GM19328 (cell line): ENCODE data around the gene ADAM12.

Experiments
- ATAC-seq: cut with Tn5 transposase; IDR thresholded peaks from one replicate; pipeline ENCODE4 v1.9.1; 2021; ENCODE audit warnings: mild to moderate bottlenecking, moderate library complexity; ENCODE audit not compliant: unreplicated experiment

The ADAM12 gene

DNA sequence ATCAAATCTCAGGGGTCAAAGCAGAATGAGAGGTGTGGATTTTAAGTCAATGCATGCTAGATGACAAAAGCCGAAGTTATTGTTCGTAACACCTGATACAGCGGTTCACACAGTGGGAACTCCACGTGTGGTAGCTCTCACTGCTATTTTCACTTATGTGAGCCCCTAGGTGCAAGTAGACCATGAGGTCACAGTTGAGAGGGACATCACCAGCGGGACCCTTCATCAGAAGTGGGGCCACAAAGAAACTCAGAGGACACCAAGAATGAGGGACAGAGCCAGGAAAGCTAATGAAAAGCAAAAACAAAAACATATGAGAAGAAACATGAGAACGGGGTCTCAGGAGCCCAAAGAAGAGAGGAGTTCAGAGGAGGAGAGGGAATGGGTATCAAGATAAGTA lies 63.5 kb downstream of the ADAM12 start:
- no peak for ATAC-seq

DNA sequence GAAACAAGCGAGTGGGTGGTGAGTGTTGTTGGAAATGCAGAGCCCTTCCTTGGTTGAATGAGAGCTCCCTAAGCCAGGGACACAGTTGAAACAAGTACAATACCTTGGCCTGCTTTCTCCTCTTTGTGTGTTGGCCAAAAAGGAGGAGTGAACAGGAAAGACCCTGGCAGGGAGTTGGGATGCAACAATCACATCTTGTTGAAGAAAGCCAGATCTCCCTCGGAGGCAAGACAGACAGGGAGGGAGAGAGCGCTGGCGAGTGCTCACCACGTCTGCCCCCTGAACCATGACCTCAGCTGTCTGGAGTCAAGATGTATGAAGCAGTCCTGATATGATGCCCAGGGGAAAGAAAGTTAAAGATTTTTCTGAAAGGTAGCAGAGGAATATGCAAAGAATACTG lies 66.8 kb downstream of the ADAM12 start:
- ATAC-seq = no peak

DNA sequence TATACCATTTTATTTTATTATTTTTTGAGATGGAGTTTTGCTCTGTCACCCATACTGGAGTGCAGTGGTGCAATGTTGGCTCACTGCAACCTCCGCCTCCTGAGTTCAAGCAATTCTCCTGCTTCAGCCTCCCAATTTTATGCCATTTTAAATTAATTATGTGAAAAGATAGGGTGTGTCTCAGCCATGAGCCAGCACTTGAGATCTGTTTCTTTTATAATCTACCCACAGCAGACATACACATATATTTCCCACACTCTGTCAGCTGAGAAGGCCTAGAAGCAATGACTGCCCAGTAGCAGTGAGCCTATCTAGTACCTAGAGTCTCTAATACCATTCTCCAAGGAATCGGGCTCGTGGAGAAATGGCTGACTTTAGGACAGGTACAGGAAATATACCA lies 70.5 kb downstream of the ADAM12 start:
- ATAC-seq = no peak

- ATAC-seq = no peak
Observed at GRCh38 chr10:126315494-126316177, 72.6 kb downstream of the ADAM12 start.

DNA sequence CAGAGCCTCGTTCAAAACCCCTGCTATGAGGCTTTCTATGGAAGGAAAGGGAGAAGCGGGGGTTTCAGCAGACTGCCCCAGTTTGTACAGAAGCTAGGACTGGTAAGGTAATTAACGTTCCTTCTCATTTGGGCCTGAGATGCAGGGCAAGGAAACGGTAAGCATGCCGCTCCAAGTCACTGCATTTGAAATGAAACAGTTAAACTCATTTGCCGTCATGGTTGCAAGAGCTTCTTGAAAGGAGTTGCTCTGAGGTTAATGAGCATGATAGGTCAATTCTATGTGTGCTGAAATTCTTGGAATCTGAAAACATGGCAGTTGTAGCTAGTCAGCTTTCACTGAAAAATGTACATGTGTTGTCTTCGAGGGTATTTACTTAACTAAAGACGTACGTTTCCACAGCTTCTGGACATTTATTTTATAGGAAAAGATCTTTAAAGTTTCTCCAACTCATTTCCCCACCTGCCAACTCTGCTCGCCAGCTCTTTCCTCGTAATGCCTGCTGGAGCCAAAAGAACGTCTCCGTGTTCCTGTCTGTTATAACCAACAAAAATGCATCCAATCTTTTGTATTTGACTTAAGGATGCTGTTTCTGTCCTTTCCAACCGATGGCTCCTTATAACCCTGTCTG lies 73.3 kb downstream of the ADAM12 start:
- ATAC-seq = no peak

DNA sequence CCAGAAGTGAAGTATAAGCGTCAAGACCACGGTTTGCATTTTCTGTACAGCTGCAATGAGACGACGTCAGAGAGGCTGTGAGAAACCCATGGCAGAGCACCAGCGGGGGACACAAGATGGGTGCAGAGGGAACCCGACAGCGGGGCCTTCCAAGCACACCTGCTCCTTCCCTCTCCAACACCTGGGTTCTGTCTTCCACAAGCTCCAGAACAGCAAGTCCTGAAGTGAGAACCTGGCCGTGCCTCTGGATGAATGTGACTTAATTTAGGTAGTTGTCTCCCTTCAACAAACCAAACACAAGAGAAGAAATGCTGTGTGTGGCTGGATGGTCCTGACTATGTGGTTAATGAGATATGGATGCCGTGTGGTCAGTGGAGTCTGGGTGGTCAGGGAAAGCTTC lies 76.1 kb downstream of the ADAM12 start:
- ATAC-seq = no peak

GRCh38 chr10:126309228-126309883 lies 78.9 kb downstream of the ADAM12 start:
- no peak for ATAC-seq

DNA sequence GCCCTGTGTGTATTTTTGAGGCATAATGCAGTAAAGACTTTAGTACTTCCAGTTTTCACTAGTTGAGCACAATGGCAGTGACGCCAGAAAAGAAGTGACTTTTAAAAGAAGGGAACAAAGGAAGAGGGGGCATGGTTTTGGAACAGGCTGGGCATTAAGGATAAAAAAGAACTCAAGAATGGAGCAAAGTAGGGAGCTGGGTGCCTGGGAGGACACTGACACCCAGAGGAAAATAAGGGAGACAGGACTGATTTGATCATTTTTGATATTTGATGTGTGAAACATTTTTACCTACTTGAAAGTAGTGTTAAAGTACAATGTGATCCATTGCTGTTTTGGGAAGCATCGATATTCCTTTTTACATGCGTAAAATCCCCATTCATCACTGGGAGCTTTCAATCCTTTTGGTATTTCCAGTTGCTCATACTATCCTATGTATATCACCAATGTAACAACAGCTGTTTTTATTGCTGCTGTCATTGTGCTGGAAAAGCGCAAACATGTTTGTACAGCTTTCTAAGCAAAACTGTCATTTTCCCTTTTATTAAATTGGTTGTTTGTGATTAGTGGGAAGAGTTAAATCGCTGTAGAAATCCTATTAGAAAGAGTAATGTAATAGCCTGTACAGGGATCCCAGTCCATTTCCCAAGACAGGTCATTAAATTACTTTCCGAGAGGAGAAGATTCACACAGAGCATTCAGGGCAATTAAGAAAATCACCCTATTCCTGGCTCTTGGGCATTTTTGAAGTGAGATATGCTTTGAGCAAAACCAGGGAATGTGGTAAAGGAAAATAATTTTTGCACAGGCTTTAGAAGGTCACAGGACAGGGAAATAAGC lies 85.2 kb downstream of the ADAM12 start:
- no peak for ATAC-seq

DNA sequence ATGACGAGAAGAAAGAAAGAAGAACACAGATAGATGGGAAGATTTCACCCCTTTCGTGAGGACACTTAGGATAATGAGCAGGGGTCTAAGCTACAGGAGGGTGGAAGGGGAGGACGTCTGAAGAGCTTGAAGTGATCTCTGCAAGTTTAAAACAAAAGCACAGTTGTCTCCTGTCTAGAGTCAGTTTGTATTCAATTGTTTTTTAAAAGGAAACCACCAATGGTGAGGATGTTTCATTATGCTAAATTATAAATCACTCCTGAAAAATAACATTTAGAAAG lies 85.9 kb downstream of the ADAM12 start:
- no peak for ATAC-seq

DNA sequence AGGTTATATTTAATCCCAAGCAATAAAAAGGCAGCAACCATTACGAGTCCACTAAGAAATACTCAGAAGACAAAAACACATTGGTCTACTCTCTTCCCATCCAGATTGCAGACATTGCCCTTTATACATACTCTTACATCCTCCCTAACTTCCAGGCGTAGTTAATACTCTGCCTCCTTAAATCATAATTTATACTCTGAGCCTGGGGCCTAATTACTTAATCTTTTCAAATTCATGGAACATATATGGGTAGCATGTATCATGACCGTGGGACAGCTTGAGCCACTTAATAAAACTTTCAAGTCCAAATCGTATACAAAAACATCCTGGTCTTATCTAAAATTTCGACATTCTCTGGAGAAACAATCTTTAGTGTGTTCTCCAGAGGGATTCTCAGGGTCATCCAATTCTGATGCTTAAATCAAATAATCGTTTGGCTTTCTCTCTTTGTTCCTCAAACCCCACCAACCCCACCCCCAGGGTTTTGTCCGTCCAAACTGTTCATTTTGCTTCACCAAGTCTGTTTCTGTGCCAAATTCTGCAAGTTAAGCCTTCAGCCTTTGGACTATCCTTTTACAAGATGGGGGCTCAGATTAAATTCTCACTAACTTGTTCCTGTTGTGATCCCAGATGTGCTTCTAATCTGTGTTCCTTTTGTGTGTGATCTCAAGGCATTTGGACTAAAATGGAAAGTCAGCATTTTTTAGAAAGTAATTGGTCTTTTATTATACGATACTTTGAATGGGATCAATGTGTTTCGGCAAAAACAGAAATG lies 86.4 kb downstream of the ADAM12 start:
- no peak for ATAC-seq

GRCh38 chr10:126294451-126294850 lies 93.8 kb downstream of the ADAM12 start:
- no peak for ATAC-seq

GRCh38 chr10:126290232-126290631 lies 98.0 kb downstream of the ADAM12 start:
- no peak for ATAC-seq

- no peak for ATAC-seq
Observed at GRCh38 chr10:126288547-126289493, 99.5 kb downstream of the ADAM12 start.

- no peak for ATAC-seq
Observed at GRCh38 chr10:126286256-126286780, 102.0 kb downstream of the ADAM12 start.

GRCh38 chr10:126283307-126283706 lies 105.0 kb downstream of the ADAM12 start:
- no peak for ATAC-seq

DNA sequence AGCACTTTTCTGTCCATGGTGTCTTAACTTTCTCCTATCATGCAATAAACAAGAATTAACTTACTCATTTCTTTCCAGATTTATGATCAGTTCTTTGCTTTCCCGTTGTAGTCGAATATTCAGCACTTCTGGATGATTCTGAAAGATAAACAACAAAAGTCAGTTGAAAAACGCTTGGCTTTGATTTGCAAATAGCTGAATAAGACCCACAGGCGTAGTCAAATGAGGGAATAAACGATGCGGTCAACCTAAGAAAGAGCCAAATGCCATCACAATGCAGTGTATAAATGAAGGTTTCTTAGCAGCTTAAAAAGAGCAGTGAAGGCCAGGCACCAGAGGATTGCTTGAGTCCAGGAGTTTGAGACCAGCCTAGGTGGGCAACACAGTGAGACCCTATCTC lies 109.4 kb downstream of the ADAM12 start:
- no peak for ATAC-seq

DNA sequence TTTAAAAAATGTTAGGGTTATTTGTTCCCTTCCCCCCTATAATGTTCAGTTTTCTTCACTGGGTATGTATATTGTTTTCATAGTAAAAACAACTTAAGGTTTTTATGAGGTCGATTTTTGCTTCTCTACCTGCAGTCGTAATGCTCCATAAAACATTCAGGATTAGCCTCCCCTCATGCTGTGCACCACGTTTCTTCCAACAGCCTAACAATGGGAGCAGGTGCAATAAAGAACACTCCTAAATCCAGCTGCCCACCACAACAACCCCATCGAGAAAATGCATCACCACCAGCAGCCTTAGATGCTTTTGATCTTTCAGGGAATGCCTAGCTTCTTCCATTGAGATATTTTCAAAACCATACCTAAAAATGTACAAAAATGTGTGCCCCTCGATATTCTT lies 111.1 kb downstream of the ADAM12 start:
- no peak for ATAC-seq

DNA sequence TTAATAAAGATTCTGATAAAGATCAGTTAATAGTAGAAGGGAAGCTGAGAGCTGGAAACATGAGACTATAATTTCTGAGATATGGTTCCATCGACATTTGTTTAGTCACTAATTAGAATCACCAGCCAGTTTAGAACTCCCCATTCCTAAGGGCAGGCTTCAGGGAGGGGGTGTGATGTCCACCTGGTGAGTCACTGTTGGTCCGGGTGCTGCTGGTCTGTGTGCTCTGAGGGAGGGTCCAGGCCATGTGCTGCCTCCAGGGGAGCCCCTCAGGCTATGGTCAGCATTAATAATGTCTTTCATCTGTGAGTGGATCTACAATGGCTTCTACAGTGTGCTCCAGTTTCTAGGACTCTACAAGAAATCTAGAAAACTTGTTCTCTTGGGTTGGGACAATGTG lies 115.8 kb downstream of the ADAM12 start:
- no peak for ATAC-seq

GRCh38 chr10:126270111-126270510 lies 118.2 kb downstream of the ADAM12 start:
- ATAC-seq = no peak
